ENCODE data around the gene GDI1.

The GDI1 gene

GRCh38 chrX:154408659-154409221, 28.2 kb upstream of the GDI1 start:
- in situ Hi-C loops (cut with MboI; ENCODE audit: low sequenced_read_pairs): no loop called here

DNA sequence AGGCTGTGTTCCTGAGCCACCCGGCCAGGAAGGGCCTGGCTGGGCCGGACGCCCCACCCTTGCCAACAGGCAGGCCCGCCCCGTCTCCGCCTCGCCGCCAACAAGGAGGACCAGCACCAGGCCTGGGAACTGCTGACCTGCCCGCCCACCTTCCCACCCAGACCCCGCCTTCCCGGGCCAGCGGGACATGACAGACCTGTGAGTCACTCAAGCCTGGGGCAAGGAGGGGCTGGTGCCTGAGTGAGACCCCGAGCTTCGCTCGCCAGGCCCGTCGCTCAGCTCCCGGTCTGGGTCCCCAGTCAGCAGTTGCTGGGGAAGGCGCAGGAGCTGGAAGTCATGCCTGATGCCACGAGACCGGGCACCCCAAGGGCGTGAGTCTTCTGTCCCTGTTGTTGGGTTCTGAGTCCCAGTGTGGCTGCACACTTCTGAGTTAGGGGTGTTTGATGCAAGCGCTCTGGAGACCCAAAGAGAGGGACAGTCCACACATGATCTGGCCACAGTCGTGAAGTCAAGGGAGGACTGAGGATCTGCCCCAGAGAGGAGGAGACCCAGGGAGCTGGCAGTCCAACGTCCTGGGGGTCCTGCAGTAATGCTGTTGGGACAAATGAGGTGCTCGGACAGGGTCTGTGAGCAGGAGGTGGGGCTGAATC, 27.6 kb upstream of the GDI1 start, which contains the start of gene DNASE1L1:
TSS of gene DNASE1L1 (minus strand) at position 33 of the 650 bp plus-strand sequence. CDS start 3,686 bp downstream, outside the sequence.
- in situ Hi-C loops (cut with MboI; ENCODE audit: low sequenced_read_pairs): no loop called here

DNA sequence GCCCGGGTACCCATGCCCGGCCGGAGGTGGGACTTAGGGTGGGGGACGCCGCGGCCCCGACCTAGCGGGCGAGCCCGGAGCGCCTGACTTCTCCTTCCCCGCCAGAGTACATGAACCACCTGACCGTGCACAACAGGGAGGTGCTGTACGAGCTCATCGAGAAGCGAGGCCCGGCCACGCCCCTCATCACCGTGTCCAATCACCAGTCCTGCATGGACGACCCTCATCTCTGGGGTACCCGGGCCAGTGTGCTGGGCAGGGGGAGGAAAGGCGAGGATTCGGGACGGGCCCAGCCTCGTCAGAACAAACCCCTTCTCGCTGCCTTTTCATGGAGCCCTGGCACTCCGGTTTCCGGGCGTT, 25.0 kb upstream of the GDI1 start:
- in situ Hi-C loops (cut with MboI; ENCODE audit: low sequenced_read_pairs): no loop called here

DNA sequence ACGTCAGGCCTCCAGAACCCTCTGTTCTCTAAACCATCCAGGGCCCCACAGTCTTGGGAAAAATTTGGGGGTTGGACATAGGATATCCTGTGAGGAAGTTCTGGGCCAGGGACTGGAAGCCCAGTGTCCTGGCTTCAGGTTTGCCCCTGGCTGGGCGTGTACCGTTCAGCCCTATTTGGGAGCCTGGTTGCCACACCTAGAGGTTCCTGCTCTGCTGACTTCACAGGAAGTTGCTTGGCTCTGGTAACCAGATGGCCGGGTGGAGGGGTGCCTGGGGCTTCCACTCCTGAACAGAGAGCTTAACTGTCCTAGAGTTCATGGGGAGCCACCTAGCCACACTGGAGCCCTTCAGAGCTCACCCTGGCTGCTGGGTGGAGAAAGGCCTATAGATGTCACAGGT, 24.5 kb upstream of the GDI1 start:
- in situ Hi-C loops (cut with MboI; ENCODE audit: low sequenced_read_pairs): no loop called here

DNA sequence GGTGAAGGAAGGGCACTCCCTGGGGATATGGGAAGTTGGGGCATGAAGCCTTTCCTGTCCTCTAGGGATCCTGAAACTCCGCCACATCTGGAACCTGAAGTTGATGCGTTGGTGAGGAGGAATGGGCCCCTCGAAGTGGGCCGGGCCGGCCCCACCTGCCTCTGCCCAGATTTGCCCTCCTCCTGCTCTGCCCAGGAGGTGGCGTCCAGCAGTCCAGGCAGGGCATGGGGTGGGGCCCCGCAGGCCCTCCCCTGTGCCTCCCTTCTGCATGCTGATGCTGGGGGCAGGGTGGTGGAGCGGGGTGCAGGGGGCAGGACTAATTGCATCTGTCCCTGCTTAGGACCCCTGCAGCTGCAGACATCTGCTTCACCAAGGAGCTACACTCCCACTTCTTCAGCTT, 23.8 kb upstream of the GDI1 start:
- in situ Hi-C loops (cut with MboI; ENCODE audit: low sequenced_read_pairs): no loop called here

GRCh38 chrX:154417157-154417556, 19.8 kb upstream of the GDI1 start:
- in situ Hi-C loops (cut with MboI; ENCODE audit: low sequenced_read_pairs): no loop called here

DNA sequence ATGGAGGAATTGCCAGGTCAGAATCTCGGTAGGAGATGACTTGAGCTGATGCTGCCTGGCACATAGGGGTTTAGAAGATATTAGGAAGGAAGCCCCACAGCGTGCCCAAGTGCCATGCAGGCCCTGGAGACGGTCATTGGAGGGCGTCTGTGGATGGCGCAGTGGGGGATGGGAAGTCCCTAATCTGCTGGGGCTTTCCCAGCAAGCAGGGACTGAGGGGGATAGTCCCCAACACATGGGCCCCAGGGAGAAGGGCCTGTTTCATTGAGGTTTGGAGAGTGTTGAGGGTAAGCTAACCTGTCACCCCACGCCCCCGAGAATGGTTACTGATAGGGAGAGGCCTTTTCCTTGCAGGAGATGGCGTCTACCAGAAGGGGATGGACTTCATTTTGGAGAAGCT, 17.8 kb upstream of the GDI1 start:
- in situ Hi-C loops (cut with MboI; ENCODE audit: low sequenced_read_pairs): no loop called here

- in situ Hi-C loops (cut with MboI; ENCODE audit: low sequenced_read_pairs): no loop called here
Measured at GRCh38 chrX:154419688-154420401, 17.1 kb upstream of the GDI1 start.

DNA sequence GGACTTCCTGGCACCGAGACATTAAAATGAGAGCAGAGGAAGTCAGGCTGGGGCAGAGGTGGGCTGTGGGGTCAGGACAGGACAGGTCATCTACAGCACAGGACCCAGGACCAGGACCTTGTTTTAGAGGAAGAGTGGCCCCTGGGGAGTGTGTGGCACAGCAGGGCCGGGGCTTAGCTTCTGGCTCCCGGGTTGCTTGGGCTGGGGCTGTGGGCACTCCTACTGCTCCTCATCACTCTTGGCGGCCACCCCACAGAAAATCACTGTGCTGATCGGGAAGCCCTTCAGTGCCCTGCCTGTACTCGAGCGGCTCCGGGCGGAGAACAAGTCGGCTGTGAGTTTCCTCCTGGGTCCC, 16.6 kb upstream of the GDI1 start:
- in situ Hi-C loops (cut with MboI; ENCODE audit: low sequenced_read_pairs): no loop called here

DNA sequence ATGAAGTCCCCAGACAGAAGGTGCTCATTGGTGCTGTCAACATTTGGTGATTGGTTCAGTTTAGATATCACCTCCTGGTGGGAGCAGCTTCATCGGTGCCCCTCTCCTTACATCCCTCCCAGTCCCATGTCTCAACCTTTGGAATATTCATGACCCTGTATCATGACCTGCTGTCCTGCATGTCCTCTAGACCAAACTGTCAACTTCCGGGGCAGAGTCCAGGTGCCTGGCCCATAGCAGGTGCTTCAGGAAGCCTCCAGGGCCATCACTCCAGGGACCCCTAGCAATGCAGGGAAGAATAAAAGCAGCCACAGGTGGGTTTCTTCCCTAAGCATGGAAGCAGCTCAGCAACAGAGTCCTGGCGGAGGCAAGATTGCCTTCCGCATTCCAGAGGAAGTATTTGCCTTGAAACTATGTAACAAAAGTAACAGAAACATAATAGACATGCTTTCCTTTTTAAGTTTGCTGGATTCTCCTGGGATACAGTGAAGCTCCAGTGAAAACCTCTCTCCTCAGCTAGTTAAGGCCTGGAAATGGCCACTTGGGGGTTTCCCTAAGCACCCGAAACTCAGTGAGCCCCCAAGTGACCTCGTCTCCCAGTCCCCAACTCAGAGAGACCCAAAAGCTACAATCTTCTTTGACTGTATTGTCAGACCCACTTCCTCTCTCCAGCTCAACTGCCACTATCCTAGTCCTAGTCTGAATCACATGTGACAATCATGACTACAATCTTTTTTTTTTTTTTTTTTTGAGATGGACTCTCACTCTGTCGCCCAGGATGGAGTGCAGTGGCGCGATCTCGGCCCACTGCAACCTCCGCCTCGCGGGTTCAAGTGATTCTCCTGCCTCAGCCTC, 9.8 kb upstream of the GDI1 start:
- in situ Hi-C loops (cut with MboI; ENCODE audit: low sequenced_read_pairs): no loop called here

DNA sequence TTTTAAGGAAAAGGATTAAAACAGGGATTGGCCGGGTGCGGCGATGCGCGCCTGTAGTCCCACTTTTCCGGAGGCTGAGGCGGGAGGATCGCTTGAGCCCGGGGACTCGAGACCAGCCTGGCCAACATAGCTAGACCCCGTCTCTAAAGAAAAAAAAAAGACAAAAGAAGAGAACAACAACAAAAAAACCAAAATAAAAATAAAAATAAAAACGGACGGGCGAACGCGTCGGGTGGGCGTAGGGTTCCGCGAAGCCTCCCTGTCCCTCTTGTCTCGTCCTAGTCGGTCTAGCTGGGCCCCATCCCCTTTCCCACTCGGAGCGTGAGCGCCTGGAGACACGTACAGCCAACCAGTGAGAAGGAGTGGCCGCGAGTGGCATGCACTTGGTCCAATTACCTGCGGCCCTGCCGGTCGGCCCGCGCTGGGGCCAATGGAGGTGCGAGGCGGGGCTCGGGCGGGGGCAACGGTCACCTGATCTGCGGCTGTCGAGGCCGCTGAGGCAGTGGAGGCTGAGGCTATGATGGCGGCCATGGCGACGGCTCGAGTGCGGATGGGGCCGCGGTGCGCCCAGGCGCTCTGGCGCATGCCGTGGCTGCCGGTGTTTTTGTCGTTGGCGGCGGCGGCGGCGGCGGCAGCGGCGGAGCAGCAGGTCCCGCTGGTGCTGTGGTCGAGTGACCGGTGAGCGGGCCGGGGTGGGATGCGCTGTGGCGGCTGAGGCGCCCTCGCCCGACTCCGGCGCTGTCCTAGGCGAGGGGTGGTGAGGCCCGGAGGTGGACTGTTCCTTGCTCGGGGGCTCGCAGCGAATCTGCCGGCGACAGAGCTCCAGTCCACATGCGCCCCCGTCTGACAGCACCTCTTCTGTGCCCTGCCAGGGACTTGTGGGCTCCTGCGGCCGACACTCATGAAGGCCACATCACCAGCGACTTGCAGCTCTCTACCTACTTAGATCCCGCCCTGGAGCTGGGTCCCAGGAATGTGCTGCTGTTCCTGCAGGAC, 8.5 kb upstream of the GDI1 start, which contains the start of gene ATP6AP1:
TSS of gene ATP6AP1 (plus strand) at position 502 of the 996 bp plus-strand sequence. CDS start at position 518, 16 bp downstream.
- in situ Hi-C loops (cut with MboI; ENCODE audit: low sequenced_read_pairs): no loop called here

- in situ Hi-C loops (cut with MboI; ENCODE audit: low sequenced_read_pairs): no loop called here
Measured at GRCh38 chrX:154429711-154430110, 7.2 kb upstream of the GDI1 start.

GRCh38 chrX:154430479-154430878, 6.5 kb upstream of the GDI1 start:
- in situ Hi-C loops (cut with MboI; ENCODE audit: low sequenced_read_pairs): no loop called here

DNA sequence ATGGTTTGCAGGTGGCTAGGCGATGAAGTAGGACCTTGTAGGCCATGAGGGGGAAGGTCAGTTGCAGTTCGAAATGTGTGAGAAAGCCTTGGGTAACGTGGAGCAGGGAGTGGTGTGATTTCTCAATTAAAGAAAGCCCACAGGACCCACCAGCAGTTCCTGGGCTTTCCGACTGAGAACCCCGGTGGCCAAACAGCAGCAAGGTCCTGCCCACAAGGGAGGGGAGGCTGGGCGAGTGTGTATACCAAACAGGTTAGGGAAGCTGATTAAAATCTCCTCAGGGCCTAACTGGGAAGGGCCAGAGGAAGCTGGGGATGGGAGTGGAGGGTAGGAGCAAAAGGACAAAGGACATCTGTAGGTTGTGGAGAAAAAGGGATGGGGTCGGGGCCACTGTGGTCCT, 6.0 kb upstream of the GDI1 start:
- in situ Hi-C loops (cut with MboI; ENCODE audit: low sequenced_read_pairs): no loop called here

DNA sequence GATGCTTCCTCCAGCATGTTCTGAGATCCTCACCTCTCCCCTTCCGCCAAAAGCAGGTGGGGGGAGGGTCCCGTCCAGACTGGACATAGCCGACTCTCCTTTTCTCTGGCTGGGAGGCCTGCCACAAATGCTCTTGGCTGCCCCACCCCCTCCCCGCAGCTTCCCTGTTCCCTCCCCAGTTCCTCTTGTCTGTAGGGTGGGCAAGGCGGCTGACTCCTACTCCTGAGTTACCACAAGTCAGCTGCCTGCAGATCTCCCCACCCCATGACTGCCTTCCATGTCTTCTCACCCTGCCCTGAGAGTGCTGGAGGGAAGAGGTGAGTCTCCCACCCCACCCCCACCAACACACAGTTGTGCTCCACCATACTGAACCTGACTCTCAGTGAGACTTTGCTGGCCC, 5.6 kb upstream of the GDI1 start:
- in situ Hi-C loops (cut with MboI; ENCODE audit: low sequenced_read_pairs): no loop called here

GRCh38 chrX:154432210-154432609, 4.7 kb upstream of the GDI1 start:
- in situ Hi-C loops (cut with MboI; ENCODE audit: low sequenced_read_pairs): no loop called here

- in situ Hi-C loops (cut with MboI; ENCODE audit: low sequenced_read_pairs): no loop called here
Measured at GRCh38 chrX:154433605-154434004, 3.3 kb upstream of the GDI1 start.

DNA sequence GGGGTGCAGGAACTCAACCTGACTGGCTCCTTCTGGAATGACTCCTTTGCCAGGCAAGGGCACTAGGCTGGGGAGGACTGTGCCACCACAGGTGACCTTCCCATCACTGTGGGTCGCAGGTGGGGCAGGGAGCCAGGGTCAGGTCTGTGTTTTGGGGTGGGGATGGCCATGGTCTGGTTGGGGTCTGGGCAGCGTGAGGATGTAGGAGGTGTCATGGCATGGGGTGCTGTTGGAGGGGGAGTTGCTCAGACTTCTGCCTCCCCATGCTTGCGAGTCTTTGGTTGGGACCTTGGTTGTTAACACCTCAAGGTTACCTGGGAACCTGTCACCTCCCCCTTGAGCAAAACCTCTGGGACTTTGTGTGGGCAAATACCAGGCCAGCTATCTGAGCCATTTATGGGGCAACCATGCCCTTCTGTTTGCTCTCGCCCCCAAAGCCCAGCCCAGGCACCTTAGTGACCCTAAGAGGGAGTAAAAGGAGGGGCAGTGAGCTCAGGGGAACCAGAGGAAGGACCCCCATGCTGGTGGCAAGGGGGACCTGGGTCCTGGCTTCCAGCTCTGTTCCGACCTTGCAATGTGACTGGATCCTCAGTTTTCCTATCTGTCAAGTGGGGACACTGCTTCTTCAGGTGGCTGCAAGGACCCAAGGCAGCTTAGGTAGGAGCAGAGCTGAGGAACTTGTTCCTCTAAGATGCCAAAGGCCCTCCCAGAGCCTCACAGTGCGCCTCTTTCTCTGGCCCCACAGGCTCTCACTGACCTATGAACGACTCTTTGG, 2.4 kb upstream of the GDI1 start:
- in situ Hi-C loops (cut with MboI; ENCODE audit: low sequenced_read_pairs): no loop called here

- in situ Hi-C loops (cut with MboI; ENCODE audit: low sequenced_read_pairs): no loop called here
Measured at GRCh38 chrX:154435171-154435733, 1.7 kb upstream of the GDI1 start.

All from HL-60/S4 (cell line).